GM18498 (cell line): ENCODE results near the gene ROBO3.

Experiments used
- ATAC-seq: cut with Tn5 transposase; IDR thresholded peaks from one replicate; pipeline ENCODE4 v1.9.1; 2021; ENCODE audit warnings: mild to moderate bottlenecking, moderate library complexity; ENCODE audit not compliant: unreplicated experiment

ROBO3 gene

DNA sequence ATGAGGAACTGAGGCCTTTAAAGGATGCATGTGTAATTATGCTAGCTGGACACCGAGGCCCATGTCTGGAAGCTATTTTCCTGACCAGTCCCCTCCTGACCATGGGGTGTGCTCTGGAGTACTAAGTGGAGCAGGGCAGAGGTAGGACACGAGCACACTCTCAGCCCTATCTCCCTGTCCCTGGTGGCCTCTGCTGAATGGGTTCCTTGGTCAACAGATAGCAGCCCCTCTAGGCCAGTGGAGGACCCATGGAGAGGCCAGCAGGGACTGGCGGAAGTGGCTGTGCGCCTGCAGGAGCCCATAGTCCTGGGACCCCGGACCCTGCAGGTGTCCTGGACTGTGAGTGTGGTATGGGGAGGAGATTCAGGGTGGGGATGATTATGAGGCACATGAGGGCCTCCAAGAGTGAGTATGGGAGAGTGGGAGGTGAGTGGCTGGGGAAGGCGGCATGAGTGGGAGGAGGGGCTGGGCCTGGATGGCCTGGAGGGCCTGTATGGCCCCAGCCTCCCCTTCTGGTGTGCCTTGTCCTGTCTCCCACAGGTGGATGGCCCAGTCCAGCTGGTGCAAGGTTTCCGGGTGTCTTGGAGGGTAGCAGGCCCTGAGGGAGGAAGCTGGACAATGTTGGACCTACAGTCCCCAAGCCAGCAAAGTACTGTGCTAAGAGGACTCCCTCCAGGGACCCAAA is 9.5 kb downstream of the ROBO3 start:
- no peak for ATAC-seq

DNA sequence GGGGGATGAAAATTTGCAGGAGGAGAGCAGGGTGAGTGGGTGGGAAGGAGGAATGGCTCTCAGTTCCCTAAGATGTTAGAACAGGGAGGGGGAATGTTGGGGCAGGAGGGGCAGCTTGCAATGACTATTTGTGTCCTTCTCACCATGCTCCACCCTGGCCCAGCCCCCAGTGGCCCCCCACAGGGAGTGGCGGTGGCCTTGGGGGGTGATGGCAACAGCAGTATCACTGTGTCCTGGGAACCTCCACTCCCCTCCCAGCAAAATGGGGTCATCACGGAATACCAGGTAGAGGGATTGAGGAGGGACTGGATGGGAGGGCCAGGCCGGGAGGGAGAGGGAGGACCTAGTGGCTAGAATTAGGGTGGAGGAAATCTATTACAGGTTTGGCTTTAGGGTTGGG is 10.2 kb downstream of the ROBO3 start:
- ATAC-seq = no peak

DNA sequence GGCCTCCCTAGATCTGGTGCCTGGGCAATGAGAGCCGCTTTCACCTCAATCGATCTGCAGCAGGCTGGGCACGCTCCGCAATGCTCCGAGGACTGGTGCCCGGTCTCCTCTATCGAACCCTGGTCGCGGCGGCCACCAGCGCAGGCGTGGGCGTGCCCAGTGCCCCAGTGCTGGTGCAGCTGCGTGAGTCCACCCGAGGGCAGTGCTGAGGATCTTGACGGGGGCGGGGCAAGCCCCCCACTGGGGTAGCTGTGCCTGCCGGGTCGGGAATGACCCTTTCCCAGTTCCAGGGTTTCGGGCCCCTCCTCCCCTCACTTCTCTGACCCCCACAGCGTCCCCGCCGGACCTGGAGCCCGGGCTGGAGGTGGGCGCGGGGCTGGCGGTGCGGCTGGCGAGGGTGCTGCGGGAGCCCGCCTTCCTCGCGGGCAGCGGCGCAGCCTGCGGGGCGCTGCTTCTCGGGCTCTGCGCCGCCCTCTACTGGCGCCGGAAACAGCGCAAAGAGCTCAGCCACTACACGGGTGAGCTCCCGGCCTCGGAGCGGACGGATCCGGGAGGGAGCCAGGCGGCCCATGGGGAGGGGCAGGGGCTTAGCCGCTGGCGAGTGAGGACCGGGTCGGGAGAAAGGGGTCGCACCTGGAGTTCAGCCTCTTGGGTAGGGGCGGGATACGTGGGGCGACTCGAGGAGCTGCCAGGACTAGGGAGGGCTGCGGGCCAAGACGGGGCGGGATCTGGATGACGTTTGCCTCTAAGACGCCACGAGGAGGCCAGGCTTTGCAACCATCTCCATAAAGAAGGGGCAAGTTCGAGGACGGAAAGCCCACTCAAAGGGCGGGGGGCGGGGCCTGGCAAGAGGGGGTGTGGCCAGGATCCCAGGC is 10.9 kb downstream of the ROBO3 start:
- ATAC-seq = peak; percentile 94

DNA sequence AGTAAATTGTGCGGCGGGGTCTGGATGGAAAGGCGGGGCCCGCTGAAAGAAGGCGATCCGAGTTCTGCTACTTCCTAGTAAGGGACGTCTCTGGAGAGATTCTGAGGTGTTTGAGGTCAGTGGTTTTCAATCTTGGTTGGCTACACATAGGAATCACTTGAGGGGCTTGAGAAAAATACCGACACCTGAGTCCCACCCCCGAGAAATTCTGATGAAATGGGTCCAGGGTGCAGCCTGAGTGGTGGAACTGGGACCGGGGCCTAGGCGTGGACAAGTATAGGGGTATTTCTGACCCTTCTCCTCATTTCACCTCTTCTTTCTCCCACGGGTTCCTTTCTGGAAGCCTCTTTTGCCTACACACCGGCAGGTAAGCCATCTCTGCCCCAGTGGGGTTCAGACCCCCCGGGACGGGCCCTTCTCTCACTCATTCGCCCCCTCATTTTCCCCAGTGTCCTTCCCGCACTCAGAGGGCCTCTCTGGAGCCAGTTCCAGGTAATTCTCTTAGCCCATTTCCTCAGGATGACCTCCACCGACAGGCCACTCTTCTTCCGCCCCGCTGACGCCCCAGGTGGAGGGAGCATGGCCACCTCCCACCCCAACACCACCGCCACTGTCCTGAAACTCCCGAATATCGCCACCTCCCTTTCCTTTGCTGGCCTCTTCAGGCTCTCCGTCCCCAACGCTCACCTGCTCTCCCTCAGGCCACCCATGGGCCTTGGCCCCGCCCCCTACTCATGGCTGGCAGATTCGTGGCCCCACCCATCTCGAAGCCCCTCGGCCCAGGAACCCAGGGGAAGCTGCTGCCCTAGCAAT is 11.8 kb downstream of the ROBO3 start:
- no peak for ATAC-seq

DNA sequence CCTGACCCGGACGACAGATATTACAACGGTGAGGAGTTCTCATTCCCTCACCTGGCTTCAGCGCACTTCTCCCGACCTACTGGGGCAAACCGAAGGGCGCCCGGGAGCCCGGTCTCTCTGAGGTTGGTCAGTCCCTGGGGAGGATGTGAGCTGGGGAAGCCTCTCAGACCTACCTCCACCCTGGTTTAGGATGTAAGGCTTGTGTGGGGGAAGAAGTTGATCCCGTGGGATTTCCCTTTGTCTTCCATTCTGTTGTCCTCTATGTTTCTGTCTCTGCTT is 12.3 kb downstream of the ROBO3 start:
- no peak for ATAC-seq

DNA sequence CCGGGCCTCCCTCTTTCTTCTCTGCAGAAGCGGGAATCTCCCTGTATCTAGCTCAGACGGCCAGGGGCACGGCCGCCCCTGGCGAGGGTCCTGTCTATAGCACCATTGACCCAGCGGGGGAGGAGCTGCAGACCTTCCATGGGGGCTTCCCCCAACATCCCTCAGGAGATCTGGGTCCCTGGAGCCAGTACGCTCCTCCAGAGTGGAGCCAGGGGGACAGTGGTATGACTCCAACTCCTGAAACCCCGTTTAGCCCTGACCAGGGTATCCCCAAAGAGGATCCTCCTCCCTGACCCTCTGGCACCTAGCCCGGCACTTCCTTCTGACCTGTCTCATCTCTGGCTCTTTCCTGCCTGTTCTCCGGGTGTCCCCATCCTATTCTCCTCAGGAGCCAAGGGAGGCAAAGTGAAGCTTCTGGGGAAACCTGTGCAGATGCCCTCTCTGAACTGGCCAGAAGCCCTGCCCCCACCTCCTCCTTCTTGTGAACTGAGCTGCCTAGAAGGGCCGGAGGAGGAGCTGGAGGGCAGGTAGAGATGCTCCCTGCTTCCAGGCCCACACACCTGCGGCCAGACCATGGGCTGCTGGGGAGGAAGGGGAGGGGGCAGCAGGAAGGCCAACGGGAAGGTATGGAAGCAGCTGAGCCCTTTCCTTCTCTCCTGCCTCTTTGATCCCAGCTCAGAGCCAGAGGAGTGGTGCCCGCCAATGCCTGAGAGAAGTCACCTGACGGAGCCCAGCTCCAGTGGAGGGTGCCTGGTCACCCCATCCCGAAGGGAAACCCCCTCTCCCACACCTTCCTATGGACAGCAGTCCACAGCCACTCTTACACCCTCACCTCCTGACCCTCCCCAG is 12.9 kb downstream of the ROBO3 start:
- no peak for ATAC-seq

DNA sequence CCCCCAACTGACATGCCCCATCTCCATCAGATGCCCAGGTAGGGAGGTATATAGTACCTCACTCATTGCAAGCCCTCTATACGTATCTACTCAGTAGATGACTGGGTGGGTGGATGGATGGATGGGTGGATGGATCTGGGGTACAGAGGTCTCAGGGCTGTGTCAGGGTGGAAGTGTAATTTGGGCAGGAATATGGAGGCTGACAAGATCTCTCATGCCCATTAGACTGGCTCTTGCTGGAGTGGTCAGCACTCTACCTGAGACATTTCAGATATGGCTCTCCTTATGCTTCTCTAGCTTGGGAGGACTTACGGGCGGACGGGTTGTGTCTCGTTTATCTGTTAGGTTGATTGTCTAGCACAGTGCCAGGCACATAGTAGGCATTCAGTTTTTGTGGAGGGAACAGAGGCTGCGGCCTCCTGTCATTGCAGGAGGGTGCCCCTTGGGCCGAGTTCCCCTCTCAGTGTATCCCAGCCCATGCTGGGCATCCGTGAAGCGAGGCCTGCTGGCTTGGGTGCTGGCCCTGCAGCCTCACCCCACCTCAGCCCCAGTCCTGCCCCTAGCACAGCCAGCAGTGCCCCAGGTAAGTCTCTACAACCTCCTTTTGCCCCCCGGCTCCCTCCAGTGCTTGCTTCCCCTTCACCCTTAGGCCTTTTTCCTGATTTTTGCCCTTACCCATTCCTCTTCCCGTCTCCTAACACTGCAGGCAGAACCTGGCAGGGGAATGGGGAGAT is 13.7 kb downstream of the ROBO3 start:
- no peak for ATAC-seq

DNA sequence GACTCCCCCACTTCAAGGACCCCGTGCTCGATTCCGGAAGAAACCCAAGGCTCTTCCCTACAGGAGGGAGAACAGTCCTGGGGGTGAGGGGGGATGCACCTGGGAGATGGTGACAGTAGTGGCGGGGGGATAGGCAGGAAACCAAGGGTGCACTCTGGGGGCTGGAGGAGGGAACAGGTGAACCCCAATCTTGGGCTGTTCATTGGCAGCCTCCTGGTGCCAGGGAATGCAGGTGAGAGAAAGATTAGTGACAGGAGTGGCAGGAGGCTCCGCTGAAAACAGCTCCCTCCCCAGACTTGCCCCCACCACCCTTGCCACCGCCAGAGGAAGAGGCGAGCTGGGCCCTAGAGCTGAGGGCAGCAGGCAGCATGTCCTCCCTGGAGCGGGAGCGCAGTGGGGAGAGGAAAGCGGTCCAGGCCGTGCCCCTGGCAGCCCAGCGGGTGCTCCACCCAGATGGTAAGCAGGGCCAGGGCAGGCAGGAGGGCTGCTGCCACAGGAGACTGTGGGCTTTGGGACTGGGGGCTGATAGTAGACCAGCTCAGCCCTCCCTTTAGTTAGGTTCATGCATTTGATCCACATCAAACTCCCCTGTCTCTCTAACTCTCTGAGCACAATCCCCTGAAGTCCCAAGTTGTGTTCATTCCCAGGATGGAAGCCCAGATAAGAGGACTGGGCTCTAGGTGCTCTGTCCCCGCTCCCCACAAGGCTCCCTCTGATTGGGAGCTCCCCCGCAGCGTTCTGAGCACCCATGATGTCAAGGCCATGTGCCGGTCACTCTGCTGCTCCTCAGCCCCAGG is 14.5 kb downstream of the ROBO3 start:
- ATAC-seq = no peak

DNA sequence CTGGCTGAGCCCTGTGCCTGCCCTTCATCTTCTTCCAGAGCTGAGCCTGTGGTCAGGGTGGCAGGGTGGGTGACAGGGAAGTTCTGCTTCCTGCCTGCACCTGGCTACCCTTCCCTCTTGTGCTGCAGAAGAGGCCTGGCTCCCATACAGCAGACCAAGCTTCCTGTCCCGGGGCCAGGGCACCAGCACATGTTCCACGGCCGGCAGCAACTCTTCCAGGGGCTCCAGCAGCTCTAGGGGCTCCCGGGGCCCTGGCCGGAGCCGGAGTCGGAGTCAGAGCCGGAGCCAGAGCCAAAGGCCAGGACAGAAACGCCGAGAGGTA is 15.0 kb downstream of the ROBO3 start:
- no peak for ATAC-seq

DNA sequence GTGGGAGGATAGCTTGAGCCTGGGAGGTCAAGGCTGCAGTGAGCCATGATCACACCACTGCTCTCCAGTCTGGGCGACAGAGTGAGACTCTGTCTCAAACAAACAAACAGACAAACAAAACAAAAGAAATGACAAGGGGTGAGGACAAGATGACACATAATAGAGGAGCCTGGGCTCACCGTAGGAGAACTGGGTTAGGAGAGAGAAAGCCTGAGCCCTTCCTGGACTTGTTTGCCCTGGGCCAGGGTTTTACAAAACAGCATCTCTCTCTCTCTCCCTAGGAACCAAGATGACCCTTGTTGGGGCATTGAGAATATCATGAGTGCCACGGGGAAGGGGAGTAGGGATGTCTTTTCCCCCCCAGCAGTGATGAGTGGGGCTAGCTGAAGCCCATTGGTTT is 15.7 kb downstream of the ROBO3 start:
- no peak for ATAC-seq

DNA sequence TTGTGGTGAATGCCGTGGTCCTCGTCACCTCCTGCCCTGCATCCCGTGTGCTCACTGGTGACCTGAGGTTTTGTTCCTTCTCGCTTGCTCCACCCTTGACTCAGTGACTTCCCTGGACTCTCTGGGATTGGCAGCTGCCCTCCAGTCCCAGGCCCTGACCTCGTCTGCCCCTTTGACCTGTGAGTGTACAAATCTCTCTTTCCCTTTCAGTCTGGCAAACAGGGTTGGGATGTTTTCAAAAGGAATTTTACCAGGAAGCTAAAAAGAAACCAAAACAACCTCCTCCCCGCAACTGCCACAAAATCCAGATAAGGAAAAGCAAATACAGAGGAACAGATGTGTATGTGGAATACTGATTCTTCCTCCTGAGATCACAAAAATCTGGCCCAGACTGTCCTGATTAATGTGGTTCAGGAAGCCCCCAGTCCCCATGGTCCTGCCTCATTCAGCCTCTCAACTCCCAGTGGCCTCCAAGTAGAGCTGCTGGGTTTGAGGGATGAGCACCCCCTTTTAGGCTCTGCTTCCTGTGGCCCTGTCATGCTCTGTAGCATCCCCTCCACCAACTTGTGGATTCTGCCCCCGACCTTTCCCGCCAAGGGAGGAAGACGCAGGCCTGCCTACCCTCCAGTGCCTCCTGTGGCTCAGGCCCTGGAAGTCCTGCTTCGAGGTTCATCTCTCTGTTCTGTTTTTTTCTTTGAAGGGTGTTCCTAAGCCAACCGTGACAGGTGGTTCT is 17.3 kb downstream of the ROBO3 start:
- ATAC-seq = no peak

DNA sequence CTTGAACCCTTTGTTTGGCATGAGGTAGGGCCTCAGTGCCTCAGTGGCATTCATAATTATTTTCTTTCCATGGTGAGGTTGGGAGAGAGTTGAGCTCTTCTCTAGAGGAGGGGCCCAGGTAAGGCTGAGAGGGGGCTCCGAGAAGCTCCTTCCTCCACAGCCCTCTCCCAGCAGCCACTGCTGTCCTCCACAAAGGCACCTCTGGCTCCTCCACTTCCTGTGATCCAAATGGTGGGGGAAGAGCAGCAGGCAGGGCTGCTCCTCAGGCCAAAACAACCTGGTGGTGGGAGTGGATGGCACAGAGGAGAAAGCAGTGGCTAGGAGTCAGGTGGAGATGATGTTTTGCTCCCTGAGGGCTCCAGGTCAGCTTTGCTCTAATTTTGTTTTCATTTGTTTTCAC is 19.1 kb downstream of the ROBO3 start:
- ATAC-seq = no peak

DNA sequence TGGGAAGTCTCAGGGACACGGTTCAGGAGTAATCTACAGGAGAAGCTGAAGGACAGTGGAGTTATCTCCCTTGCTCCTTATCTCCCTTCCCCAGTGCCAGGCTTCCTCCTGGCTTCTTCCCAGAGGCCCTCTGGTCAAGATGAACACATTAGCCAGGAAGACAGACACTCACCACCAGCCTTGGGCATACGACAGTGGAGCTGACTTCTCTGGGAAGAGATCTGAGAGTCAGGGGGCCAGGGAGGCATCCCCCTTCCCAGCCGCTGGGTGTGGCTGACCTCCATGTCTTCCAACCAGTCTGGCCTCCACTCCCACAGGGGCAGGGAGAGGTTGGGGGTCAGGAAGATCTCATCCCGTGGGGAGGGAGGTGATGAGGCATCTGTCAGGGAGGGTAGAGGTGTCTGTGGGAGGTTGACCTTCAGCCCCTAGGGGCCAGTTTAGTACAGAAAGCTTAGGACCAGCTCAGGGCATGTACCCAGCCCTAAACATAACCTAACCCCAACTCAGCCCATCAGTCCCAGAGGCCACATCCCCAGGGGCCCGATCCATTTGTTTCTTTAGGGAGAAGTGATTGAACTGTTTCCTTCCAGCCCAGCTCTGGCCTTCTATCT is 19.7 kb downstream of the ROBO3 start:
- no peak for ATAC-seq

DNA sequence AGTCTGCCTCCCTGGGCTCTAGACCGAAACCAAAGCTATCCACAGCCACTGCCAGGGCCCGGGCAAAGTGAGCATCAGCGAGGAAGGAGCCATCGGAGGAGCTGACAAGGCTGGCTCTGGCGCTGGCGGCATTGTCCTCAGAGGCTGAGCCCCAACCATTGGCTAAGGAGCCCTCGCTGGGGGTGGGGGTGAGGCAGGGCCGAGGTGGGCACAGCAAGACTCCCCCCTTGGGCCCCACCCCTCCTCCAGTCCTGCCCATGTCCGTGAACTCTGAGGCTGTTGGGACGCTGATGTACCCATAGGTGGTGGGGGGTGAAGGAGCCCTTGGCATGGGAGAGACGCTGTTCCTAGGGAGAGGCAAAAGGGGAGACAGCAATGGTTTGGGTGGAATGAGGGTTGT is 21.2 kb downstream of the ROBO3 start:
- ATAC-seq = no peak

DNA sequence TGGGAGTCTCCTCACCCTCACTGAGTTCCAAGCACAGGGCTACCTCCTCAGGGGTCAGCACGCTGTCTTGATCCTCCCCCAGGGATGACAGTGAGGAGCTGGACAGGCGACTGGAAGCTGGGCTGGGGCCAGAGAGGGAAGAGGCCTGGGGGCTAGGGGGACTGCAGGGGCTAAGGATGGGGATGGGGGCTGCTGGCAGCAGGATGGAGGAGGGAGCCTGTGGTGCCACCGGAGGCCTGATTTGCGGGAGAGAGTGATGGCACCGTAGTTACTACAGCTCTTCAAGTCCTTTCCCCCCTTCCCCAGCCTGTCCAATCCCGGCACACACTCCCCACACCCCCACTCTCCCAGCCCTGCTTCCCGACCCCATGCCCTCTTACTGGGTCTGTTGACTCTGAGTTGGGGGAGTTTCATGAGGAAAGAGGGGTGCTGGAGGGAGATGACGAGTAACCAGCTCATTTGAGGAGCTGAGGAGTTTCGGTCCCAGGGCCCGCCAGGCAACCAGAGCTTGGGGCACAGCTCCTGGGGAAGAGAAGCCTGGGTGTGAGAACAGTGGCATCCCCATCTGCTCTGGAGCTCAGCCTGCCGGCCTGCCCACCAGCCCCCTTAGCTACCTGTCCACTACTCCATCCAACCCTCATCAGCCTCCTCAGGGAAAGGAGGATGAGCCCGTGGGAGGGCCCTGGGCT is 21.9 kb downstream of the ROBO3 start:
- no peak for ATAC-seq

DNA sequence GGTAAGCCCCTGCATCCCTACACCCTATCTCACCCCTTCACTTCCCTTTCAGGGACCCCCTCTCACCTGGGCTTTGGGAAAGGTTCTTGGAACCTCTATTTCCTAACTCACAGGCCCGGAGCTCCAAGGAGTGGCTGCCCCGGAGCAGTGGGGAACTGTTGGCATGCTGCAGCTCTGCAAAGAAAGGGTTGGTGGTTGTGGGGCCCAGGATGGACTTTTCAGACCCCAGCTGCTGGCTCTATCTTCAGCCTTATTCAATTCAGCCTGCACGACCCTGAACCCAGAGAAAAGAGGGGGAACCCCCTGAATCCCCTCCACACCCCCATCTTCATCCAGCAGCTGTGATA is 22.4 kb downstream of the ROBO3 start:
- no peak for ATAC-seq

DNA sequence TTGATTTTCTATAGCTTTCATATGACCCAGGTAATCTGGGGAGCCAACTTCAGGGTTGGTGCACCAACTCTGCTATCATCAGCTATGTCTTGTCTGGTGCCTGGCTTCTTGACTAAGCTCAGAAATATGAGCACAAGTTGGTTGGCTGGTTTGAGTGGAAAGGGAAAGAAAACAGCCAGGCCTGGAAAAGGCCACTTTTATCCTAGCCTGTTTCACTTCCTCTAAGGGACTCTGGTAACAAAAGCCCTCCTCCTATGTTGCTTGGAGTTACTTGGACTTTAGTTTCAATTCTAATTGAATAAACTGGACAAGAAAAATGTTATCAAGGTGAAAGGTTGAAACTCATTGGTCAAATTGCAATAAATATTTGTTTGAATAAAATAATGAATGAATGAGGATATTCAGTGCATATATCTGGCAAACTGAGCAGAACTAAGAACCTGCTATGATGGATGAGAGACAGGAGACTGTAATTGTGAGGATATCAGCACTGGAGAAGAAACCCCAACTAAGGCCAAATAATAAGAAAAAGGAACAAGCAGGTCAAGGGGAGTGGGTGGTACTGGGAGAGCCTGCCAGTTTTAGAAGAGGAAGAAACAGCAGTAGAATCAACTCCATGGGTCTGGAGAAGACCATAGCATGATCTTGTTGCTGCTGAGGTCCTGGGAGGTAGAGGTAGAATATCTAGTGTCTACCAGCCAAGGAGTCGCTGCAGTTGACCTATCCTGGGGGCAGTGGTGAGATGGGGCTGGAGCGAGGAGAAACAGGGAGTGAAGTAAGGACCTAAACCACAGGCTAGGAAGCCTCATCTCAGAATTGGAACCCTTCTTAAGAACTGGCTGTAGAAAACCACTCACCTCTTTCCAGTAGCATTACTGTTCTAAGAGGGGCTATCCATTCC is 24.2 kb downstream of the ROBO3 start:
- ATAC-seq = no peak
